Renal cortical epithelial cell (primary cell): ENCODE data around the gene IMMP2L. TPM values are rescaled to one million over a fixed set of nuclear protein-coding genes. Genes with fewer than 3 reads are reported as not detected.
A peak's percentile ranks its signal among the peaks of the same experiment; 100 is the strongest.
"Not testable (repeated sequence)": the region's sequence is repeated elsewhere in the genome, so short reads cannot be mapped to it uniquely, and the experiment has no call there.

Source experiments
- DNase-seq: peaks from one replicate; pipeline ENCODE4 v3.0.0-alpha.2; 2011; ENCODE audit warnings: low read depth
- total RNA-seq: library from RNA; depleted of rRNA; stranded (reverse); fragments of >200 nt; gene quantifications from 2 replicates; pipeline ENCODE4 v1.2.3, GENCODE V29; 2014

The IMMP2L gene
- total RNA-seq, 1 donor from 2014 or later: 23.8 TPM

GRCh38 chr7:111460695-111461094 is 101.6 kb downstream of the IMMP2L start:
- DNase-seq: no peak

- no peak for DNase-seq
Observed at GRCh38 chr7:111459757-111460280, 102.5 kb downstream of the IMMP2L start.

- no peak for DNase-seq
Observed at GRCh38 chr7:111459065-111459756, 103.1 kb downstream of the IMMP2L start.

- not testable (repeated sequence) for DNase-seq
Observed at GRCh38 chr7:111450705-111451104, 111.6 kb downstream of the IMMP2L start.

GRCh38 chr7:111447502-111447901 is 114.8 kb downstream of the IMMP2L start:
- DNase-seq: not testable (repeated sequence)

- DNase-seq: peak; percentile 2
Observed at GRCh38 chr7:111439977-111440376, 122.3 kb downstream of the IMMP2L start.

GRCh38 chr7:111438369-111439289 is 123.7 kb downstream of the IMMP2L start:
- peak; percentile 67 for DNase-seq

GRCh38 chr7:111437736-111438135 is 124.6 kb downstream of the IMMP2L start:
- no peak for DNase-seq

GRCh38 chr7:111436608-111437007 is 125.7 kb downstream of the IMMP2L start:
- DNase-seq: no peak

GRCh38 chr7:111433426-111433825 is 128.9 kb downstream of the IMMP2L start:
- DNase-seq: no peak

- DNase-seq: no peak
Observed at GRCh38 chr7:111429781-111430180, 132.5 kb downstream of the IMMP2L start.

- peak; percentile 84 for DNase-seq
Observed at GRCh38 chr7:111424768-111425167, 137.5 kb downstream of the IMMP2L start.

GRCh38 chr7:111414374-111414773 is 147.9 kb downstream of the IMMP2L start:
- no peak for DNase-seq

GRCh38 chr7:111413739-111414138 is 148.6 kb downstream of the IMMP2L start:
- no peak for DNase-seq

- DNase-seq: no peak
Observed at GRCh38 chr7:111410899-111411298, 151.4 kb downstream of the IMMP2L start.

GRCh38 chr7:111409714-111410422 is 152.4 kb downstream of the IMMP2L start:
- DNase-seq: peak; percentile 18

GRCh38 chr7:111408724-111409123 is 153.6 kb downstream of the IMMP2L start:
- no peak for DNase-seq

- no peak for DNase-seq
Observed at GRCh38 chr7:111407258-111407657, 155.0 kb downstream of the IMMP2L start.

- DNase-seq: no peak
Observed at GRCh38 chr7:111405621-111406020, 156.7 kb downstream of the IMMP2L start.

GRCh38 chr7:111401516-111401915 is 160.8 kb downstream of the IMMP2L start:
- DNase-seq: peak; percentile 82

- DNase-seq: peak; percentile 83
Observed at GRCh38 chr7:111400088-111400487, 162.2 kb downstream of the IMMP2L start.

GRCh38 chr7:111394891-111395290 is 167.4 kb downstream of the IMMP2L start:
- no peak for DNase-seq
